Activated CD8-positive, alpha-beta T cell treated with anti-CD3 and anti-CD28 coated beads for 36 hours (primary cell): ENCODE results near the gene ZDHHC5. TPM values are rescaled to one million over a fixed set of nuclear protein-coding genes. Genes with fewer than 3 reads are reported as not detected.
A peak's percentile ranks its signal among the peaks of the same experiment; 100 is the strongest.

ENCODE experiments used
- ATAC-seq: fragments of 200-7000 bp; cut with Tn5 transposase; one replicate; pipeline ENCODE4 v1.10.0; 2021; ENCODE audit warnings: mild to moderate bottlenecking, moderate library complexity
- CTCF ChIA-PET: fragments of 350-600 bp; sonication (Branson Sonifier 250); formaldehyde crosslinking; loops from one replicate; lab custom pipeline; 2021; ENCODE audit warnings: antibody characterized with exemption; lab: Charles Lee
- POLR2A ChIA-PET: fragments of 350-600 bp; sonication (Branson Sonifier 250); formaldehyde crosslinking; loops from one replicate; lab custom pipeline; 2021; ENCODE audit warnings: antibody characterized with exemption; lab: Charles Lee
- DNase-seq: peaks from one replicate; pipeline ENCODE4 v3.0.0-alpha.2; 2020
- H3K27ac Mint-ChIP-seq: one replicate; pipeline ENCODE4 v1.8.0; 2021; ENCODE audit warnings: mild to moderate bottlenecking, mixed read lengths
- H3K27me3 Mint-ChIP-seq: one replicate; pipeline ENCODE4 v1.8.0; 2021; ENCODE audit warnings: mixed read lengths
- H3K36me3 Mint-ChIP-seq: one replicate; pipeline ENCODE4 v1.8.0; 2021; ENCODE audit warnings: low read depth, mixed read lengths
- H3K4me1 Mint-ChIP-seq: one replicate; pipeline ENCODE4 v1.8.0; 2021; ENCODE audit warnings: low read depth, mixed read lengths
- H3K4me3 Mint-ChIP-seq: one replicate; pipeline ENCODE4 v1.8.0; 2021; ENCODE audit warnings: mild to moderate bottlenecking, moderate library complexity, mixed read lengths
- H3K9me3 Mint-ChIP-seq: one replicate; pipeline ENCODE4 v1.8.0; 2021; ENCODE audit warnings: mixed read lengths
- CTCF ChIP-seq: fragments of 200-600 bp; IDR thresholded peaks from one replicate; pipeline ENCODE4 v1.8.0; 2022; ENCODE audit warnings: antibody characterized with exemption, mild to moderate bottlenecking
- intact Hi-C: fragments of 100-400 bp; cut with micrococcal nuclease; formaldehyde crosslinking; loops from one replicate; pipeline ENCODE4 v1.10.0; 2022
- total RNA-seq, 2 experiments: library from RNA; stranded (reverse); gene quantifications; one replicate each; pipeline ENCODE4 v1.2.3, GENCODE V29; 2021

The ZDHHC5 gene
- total RNA-seq, 2 experiments from 2014 or later, result 53.7 to 54.8 TPM

- DNase-seq, result no peak
- POLR2A ChIA-PET, result interaction anchor here (0.6 to 1.3 kb wide), 2 partner anchors 13 to 14 kb away, joined by 3 read pairs; partner anchors contain the start of gene SELENOH
- ATAC-seq, result no peak
- Mint-ChIP-seq H3K27me3 (no peaks in the 10 kb centered on the region), H3K36me3 (peaks cover 6% of the 10 kb centered on the region), H3K4me3 (no peak overlapping the region), H3K4me1 (peaks cover 25% of the 10 kb centered on the region), H3K27ac (peak overlapping the region; percentile 54), H3K9me3 (no peaks in the 10 kb centered on the region)
- intact Hi-C loops, result no loop called here
- no peak for TF ChIP-seq CTCF
- CTCF ChIA-PET, result interaction anchor here (1.2 kb wide), 1 partner anchor 13 kb away, joined by 3 read pairs; no protein-coding TSS in a partner anchor
These were observed 59.3 kb downstream of the ZDHHC5 start for GRCh38 chr11:57727185-57727584.

DNA sequence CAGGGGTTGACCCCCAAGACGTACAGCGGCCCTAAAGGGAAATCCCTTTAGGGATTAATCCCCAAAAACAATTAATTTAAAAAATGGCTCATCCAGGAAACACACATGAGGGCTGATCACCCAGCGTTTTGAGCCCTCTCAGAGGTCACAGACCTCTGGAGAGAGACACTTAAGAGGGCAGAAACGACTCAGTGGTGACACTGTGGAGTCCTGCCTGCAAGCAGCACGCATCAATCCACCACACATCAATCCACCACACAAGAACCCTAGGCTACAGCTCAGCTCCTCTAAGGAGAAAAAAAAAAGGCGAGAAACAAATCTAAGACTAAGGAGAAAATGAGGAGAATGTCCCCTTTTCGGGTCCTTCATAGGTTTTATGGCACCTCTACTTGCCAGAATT is 60.9 kb downstream of the ZDHHC5 start:
- ATAC-seq (no peak), DNase-seq (no peak)
- no peak overlapping the region for H3K4me3 Mint-ChIP-seq
- ChIA-PET CTCF (interaction anchor here (1.0 to 1.3 kb wide), 2 partner anchors 41 to 72 kb away, joined by 3 to 5 read pairs; no protein-coding TSS in a partner anchor), POLR2A (no interaction called here)
- intact Hi-C loops, result no loop called here
- H3K4me1 Mint-ChIP-seq, result peaks cover 26% of the 10 kb centered on the region
- peaks cover 6% of the 10 kb centered on the region for H3K36me3 Mint-ChIP-seq
- H3K9me3 Mint-ChIP-seq, result no peaks in the 10 kb centered on the region
- peak overlapping the region; percentile 64 for H3K27ac Mint-ChIP-seq
- no peaks in the 10 kb centered on the region for H3K27me3 Mint-ChIP-seq
- no peak for TF ChIP-seq CTCF

GRCh38 chr11:57729479-57729878 is 61.6 kb downstream of the ZDHHC5 start:
- Mint-ChIP-seq H3K27ac (no peak overlapping the region), H3K4me3 (no peak overlapping the region), H3K27me3 (no peaks in the 10 kb centered on the region), H3K9me3 (no peaks in the 10 kb centered on the region), H3K36me3 (peaks cover 9% of the 10 kb centered on the region), H3K4me1 (peaks cover 29% of the 10 kb centered on the region)
- CTCF ChIA-PET, result interaction anchor here (1.0 kb wide), 1 partner anchor 202 kb away, joined by 3 read pairs; no protein-coding TSS in a partner anchor
- DNase-seq (no peak), ATAC-seq (no peak)
- POLR2A ChIA-PET, result interaction anchor here (1.5 kb wide), 1 partner anchor 23 kb away, joined by 3 read pairs; no protein-coding TSS in a partner anchor
- intact Hi-C loops, result no loop called here
- no peak for TF ChIP-seq CTCF

DNA sequence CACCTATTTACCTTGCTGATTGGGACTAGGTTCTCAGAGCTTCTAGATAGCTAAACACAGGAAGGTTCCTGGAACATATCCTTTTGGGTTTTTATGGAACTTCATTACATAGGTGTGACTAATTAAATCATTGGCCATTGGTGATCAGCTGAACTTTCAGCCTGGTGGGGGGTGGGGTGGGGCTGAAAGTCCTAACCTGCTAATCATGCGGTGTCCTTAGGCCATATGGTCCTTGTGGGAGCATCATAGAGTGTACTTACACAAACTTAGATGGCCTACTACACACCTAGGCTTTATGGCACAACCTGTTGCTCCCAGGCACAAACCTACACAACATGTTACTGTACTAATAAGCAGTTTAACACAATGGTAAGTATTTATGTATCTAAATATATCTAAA is 64.7 kb downstream of the ZDHHC5 start:
- Mint-ChIP-seq H3K4me1 (peaks cover 21% of the 10 kb centered on the region), H3K9me3 (no peaks in the 10 kb centered on the region), H3K27ac (no peak overlapping the region), H3K27me3 (no peaks in the 10 kb centered on the region), H3K36me3 (peaks cover 11% of the 10 kb centered on the region), H3K4me3 (no peak overlapping the region)
- TF ChIP-seq CTCF, result no peak
- CTCF ChIA-PET, result interaction anchor here (1.3 kb wide), 1 partner anchor 68 kb away, joined by 4 read pairs; no protein-coding TSS in a partner anchor
- POLR2A ChIA-PET, result interaction anchor here (0.8 to 2.8 kb wide), 2 partner anchors 9 to 11 kb away, joined by 4 to 10 read pairs; no protein-coding TSS in a partner anchor
- DNase-seq (no peak), ATAC-seq (no peak)
- intact Hi-C loops, result no loop called here

- DNase-seq (no peak), ATAC-seq (no peak)
- H3K36me3 Mint-ChIP-seq, result peaks cover 15% of the 10 kb centered on the region
- H3K4me1 Mint-ChIP-seq, result peaks cover 10% of the 10 kb centered on the region
- intact Hi-C loops, result no loop called here
- peak overlapping the region; percentile 72 for H3K27ac Mint-ChIP-seq
- no peak overlapping the region for H3K4me3 Mint-ChIP-seq
- no peaks in the 10 kb centered on the region for H3K27me3 Mint-ChIP-seq
- ChIA-PET POLR2A (interaction anchor here (0.8 to 1.6 kb wide), 2 partner anchors 11 to 24 kb away, joined by 4 to 9 read pairs; partner anchors contain the start of gene MED19), CTCF (interaction anchor here (0.7 kb wide), 1 partner anchor 22 kb away, joined by 3 read pairs; no protein-coding TSS in a partner anchor)
- no peaks in the 10 kb centered on the region for H3K9me3 Mint-ChIP-seq
- no peak for TF ChIP-seq CTCF
These were observed 67.8 kb downstream of the ZDHHC5 start for GRCh38 chr11:57735619-57736298.
